T-cell (primary cell): ENCODE measurements around the gene EXOC4. TPM values are rescaled to one million over a fixed set of nuclear protein-coding genes. Genes with fewer than 3 reads are reported as not detected.

Experiments
- ATAC-seq, 4 experiments: fragments of 200-7000 bp in 3 of 4; fragments of 150-1000 bp in 1 of 4; cut with Tn5 transposase; replicated peaks in 1 of 4; 1 replicate in 3 of 4; 2 replicates in 1 of 4; pipeline ENCODE4 v1.10.0; 2021; ENCODE audit warnings: moderate library complexity in 3 of 4, mild to moderate bottlenecking in 2 of 4, moderate number of reproducible peaks in 1 of 4
- CTCF ChIA-PET, 2 donors: fragments of 300-600 bp; sonication (Branson Sonifier 250); formaldehyde crosslinking; loops; one replicate each; lab custom pipeline; 2022; ENCODE audit warnings: antibody characterized with exemption in 2 of 2; lab: Charles Lee
- POLR2A ChIA-PET, 2 donors: fragments of 300-600 bp; sonication (Branson Sonifier 250); formaldehyde crosslinking; loops; one replicate each; lab custom pipeline; 2022; ENCODE audit warnings: antibody characterized with exemption in 2 of 2; lab: Charles Lee
- DNase-seq, 35 experiments: peaks; one replicate each; pipeline versions ENCODE4 v3.0.0 to v3.0.0-alpha.2; 2013 to 2023
- H3K27ac ChIP-seq: one replicate; pipeline ENCODE4 v1.5.1; 2013; ENCODE audit warnings: low read length
- H3K27me3 ChIP-seq, 2 experiments: replicated peaks in 1 of 2; 1 replicate in 1 of 2; 2 replicates in 1 of 2; pipeline versions ENCODE4 v1.6.1 to v1.7.0; 2013; ENCODE audit warnings: low read length in 1 of 2, mixed read lengths in 1 of 2; ENCODE audit not compliant: control insufficient read depth in 2 of 2, insufficient read depth in 2 of 2; ENCODE audit errors: extremely low read depth in 1 of 2
- H3K36me3 ChIP-seq, 2 donors: 1 replicate in 1 of 2; 2 replicates in 1 of 2; pipeline versions ENCODE4 v1.6.1 to v1.7.0; 2013; ENCODE audit warnings: low read length in 1 of 2; ENCODE audit not compliant: control insufficient read depth in 2 of 2, insufficient read depth in 1 of 2; ENCODE audit errors: extremely low read depth in 1 of 2
- H3K4me1 ChIP-seq, 2 experiments: 1 replicate in 1 of 2; 2 replicates in 1 of 2; pipeline versions ENCODE4 v1.6.1 to v1.7.0; 2013; ENCODE audit warnings: low read length in 2 of 2, mixed read lengths in 1 of 2; ENCODE audit not compliant: insufficient read depth in 2 of 2, control insufficient read depth in 1 of 2; ENCODE audit errors: extremely low read depth in 1 of 2
- H3K4me3 ChIP-seq, 2 donors: 1 replicate in 1 of 2; 2 replicates in 1 of 2; pipeline versions ENCODE4 v1.5.1 to v1.7.0; 2013; ENCODE audit warnings: mild to moderate bottlenecking in 2 of 2, low read length in 1 of 2, moderate library complexity in 1 of 2; ENCODE audit not compliant: control insufficient read depth in 1 of 2; ENCODE audit errors: extremely low read depth in 1 of 2
- H3K9me3 ChIP-seq: 2 replicates; pipeline ENCODE4 v1.7.0; 2013
- H3K27ac Mint-ChIP-seq, 2 donors: one replicate each; pipeline ENCODE4 v1.8.0; 2020 to 2021; ENCODE audit warnings: mild to moderate bottlenecking in 2 of 2, mixed read lengths in 2 of 2
- H3K27me3 Mint-ChIP-seq, 2 donors: one replicate each; pipeline ENCODE4 v1.8.0; 2021 to 2022; ENCODE audit warnings: mixed read lengths in 2 of 2
- H3K36me3 Mint-ChIP-seq: one replicate; pipeline ENCODE4 v1.8.0; 2021; ENCODE audit warnings: mixed read lengths
- H3K4me1 Mint-ChIP-seq, 3 donors: one replicate each; pipeline ENCODE4 v1.8.0; 2020 to 2022; ENCODE audit warnings: mixed read lengths in 3 of 3, mild to moderate bottlenecking in 1 of 3
- H3K4me3 Mint-ChIP-seq, 3 donors: one replicate each; pipeline ENCODE4 v1.8.0; 2020 to 2022; ENCODE audit warnings: mild to moderate bottlenecking in 3 of 3, mixed read lengths in 3 of 3, moderate library complexity in 3 of 3
- H3K9me3 Mint-ChIP-seq, 3 donors: one replicate each; pipeline ENCODE4 v1.8.0; 2020 to 2022; ENCODE audit warnings: mixed read lengths in 3 of 3
- WGBS: methylation state at CpG from one replicate; pipeline ENCODE4 v1.1.5; 2013; ENCODE audit warnings: missing lambda C conversion rate; ENCODE audit not compliant: insufficient coverage; 5-methylcytosine and 5-hydroxymethylcytosine counted together
- total RNA-seq, 35 experiments: library from RNA in 6 of 35; stranded (reverse) in 6 of 35; fragments of 120-200 nt in 1 of 35; gene quantifications; one replicate each; pipeline versions ENCODE4 v1.2.1 to v1.2.4 and lab custom pipeline; 2013 to 2026

Gene EXOC4
- total RNA-seq, 5 donors from 2014 or later (not counting 1 experiment from before 2014, with no cell fraction given) = 58.2 to 108 (median 64.8) TPM

GRCh38 chr7:133795068-133795665 is 542.3 kb downstream of the EXOC4 start:
- Histone ChIP-seq H3K9me3 (no peaks in the 10 kb centered on the region), H3K27ac (no peak overlapping the region), H3K36me3 (no peaks in the 10 kb centered on the region), H3K4me3 (no peak overlapping the region), H3K4me1 (no peaks in the 10 kb centered on the region), H3K27me3 (no peaks in the 10 kb centered on the region)
- H3K36me3 Mint-ChIP-seq = peaks cover 26% of the 10 kb centered on the region
- WGBS = 100% methylated on average over 1 of the region's 2 CpGs
- H3K4me1 Mint-ChIP-seq = no peaks in the 10 kb centered on the region
- H3K9me3 Mint-ChIP-seq = no peaks in the 10 kb centered on the region
- H3K27ac Mint-ChIP-seq = no peak overlapping the region
- no peak overlapping the region for H3K4me3 Mint-ChIP-seq
- POLR2A ChIA-PET = no interaction called here
- DNase-seq (no peak), ATAC-seq (no peak)
- H3K27me3 Mint-ChIP-seq = no peaks in the 10 kb centered on the region
- CTCF ChIA-PET = no interaction called here

GRCh38 chr7:133796782-133797745 is 544.2 kb downstream of the EXOC4 start:
- WGBS = 100% methylated on average over 2 of the region's 11 CpGs
- no peak overlapping the region for H3K4me3 ChIP-seq
- DNase-seq (no peak), ATAC-seq (no peak)
- Mint-ChIP-seq H3K27ac (no peak overlapping the region), H3K4me3 (no peak overlapping the region), H3K36me3 (peaks cover 23% of the 10 kb centered on the region), H3K27me3 (no peaks in the 10 kb centered on the region), H3K4me1 (no peaks in the 10 kb centered on the region), H3K9me3 (no peaks in the 10 kb centered on the region)
- ChIA-PET POLR2A (interaction anchor here in 1 of 2 donors (0.6 kb wide), 1 partner anchor 97 kb away, joined by 3 read pairs; no protein-coding TSS in a partner anchor), CTCF (no interaction called here)
- no peaks in the 10 kb centered on the region for H3K9me3 ChIP-seq
- no peak overlapping the region for H3K27ac ChIP-seq
- H3K36me3 ChIP-seq = no peaks in the 10 kb centered on the region
- H3K4me1 ChIP-seq = no peaks in the 10 kb centered on the region
- no peaks in the 10 kb centered on the region for H3K27me3 ChIP-seq

- no peak for ATAC-seq
- Mint-ChIP-seq H3K4me1 (no peaks in the 10 kb centered on the region), H3K9me3 (no peaks in the 10 kb centered on the region), H3K27ac (no peak overlapping the region), H3K4me3 (no peak overlapping the region), H3K27me3 (no peaks in the 10 kb centered on the region), H3K36me3 (peaks cover 23% of the 10 kb centered on the region)
- no peak for DNase-seq
- ChIA-PET POLR2A (interaction anchor here in 1 of 2 donors (0.6 kb wide), 1 partner anchor 518 kb away, joined by 7 read pairs; no protein-coding TSS in a partner anchor), CTCF (no interaction called here)
- H3K27ac ChIP-seq = no peak overlapping the region
- H3K4me3 ChIP-seq = no peak overlapping the region
- no peaks in the 10 kb centered on the region for H3K27me3 ChIP-seq
- no peaks in the 10 kb centered on the region for H3K9me3 ChIP-seq
- no peaks in the 10 kb centered on the region for H3K36me3 ChIP-seq
- 97% methylated on average over 3 of the region's 3 CpGs for WGBS
- H3K4me1 ChIP-seq = no peaks in the 10 kb centered on the region
Measured at GRCh38 chr7:133797818-133798520, 545.1 kb downstream of the EXOC4 start.

GRCh38 chr7:133801341-133801740 is 548.5 kb downstream of the EXOC4 start:
- H3K27me3 Mint-ChIP-seq = no peaks in the 10 kb centered on the region
- H3K4me1 Mint-ChIP-seq = no peaks in the 10 kb centered on the region
- H3K4me3 ChIP-seq = no peak overlapping the region
- H3K36me3 ChIP-seq = no peaks in the 10 kb centered on the region
- no peaks in the 10 kb centered on the region for H3K9me3 Mint-ChIP-seq
- peaks cover 8% of the 10 kb centered on the region for H3K36me3 Mint-ChIP-seq
- ChIA-PET POLR2A (no interaction called here), CTCF (no interaction called here)
- no peak overlapping the region for H3K4me3 Mint-ChIP-seq
- WGBS = 96% methylated on average over 2 of the region's 6 CpGs
- H3K9me3 ChIP-seq = no peaks in the 10 kb centered on the region
- H3K27me3 ChIP-seq = no peaks in the 10 kb centered on the region
- H3K27ac Mint-ChIP-seq = no peak overlapping the region
- no peak overlapping the region for H3K27ac ChIP-seq
- ATAC-seq = no peak
- no peaks in the 10 kb centered on the region for H3K4me1 ChIP-seq
- DNase-seq = no peak

GRCh38 chr7:133804127-133804526 is 551.2 kb downstream of the EXOC4 start:
- Histone ChIP-seq H3K4me1 (no peaks in the 10 kb centered on the region), H3K27ac (no peak overlapping the region), H3K36me3 (no peaks in the 10 kb centered on the region), H3K4me3 (no peak overlapping the region), H3K27me3 (no peaks in the 10 kb centered on the region), H3K9me3 (no peaks in the 10 kb centered on the region)
- Mint-ChIP-seq H3K4me1 (no peaks in the 10 kb centered on the region), H3K27me3 (no peaks in the 10 kb centered on the region), H3K36me3 (peaks cover 8% of the 10 kb centered on the region), H3K4me3 (no peak overlapping the region), H3K27ac (no peak overlapping the region), H3K9me3 (no peaks in the 10 kb centered on the region)
- CTCF ChIA-PET = no interaction called here
- DNase-seq = no peak
- POLR2A ChIA-PET = no interaction called here
- 50% methylated on average over 1 of the region's 1 CpG for WGBS
- ATAC-seq = no peak

- Histone ChIP-seq H3K27me3 (no peaks in the 10 kb centered on the region), H3K4me1 (no peaks in the 10 kb centered on the region), H3K36me3 (no peaks in the 10 kb centered on the region), H3K9me3 (no peaks in the 10 kb centered on the region), H3K4me3 (no peak overlapping the region), H3K27ac (no peak overlapping the region)
- Mint-ChIP-seq H3K36me3 (peaks cover 3% of the 10 kb centered on the region), H3K27ac (no peak overlapping the region), H3K27me3 (no peaks in the 10 kb centered on the region), H3K9me3 (no peaks in the 10 kb centered on the region), H3K4me1 (no peaks in the 10 kb centered on the region), H3K4me3 (no peak overlapping the region)
- whole genome bisulfite sequencing = no CpG with 5 or more reads among the region's 2 CpGs
- no peak for DNase-seq
- CTCF ChIA-PET = no interaction called here
- POLR2A ChIA-PET = no interaction called here
- no peak for ATAC-seq
Measured at GRCh38 chr7:133805426-133805825, 552.5 kb downstream of the EXOC4 start.
